MV-4-11 (cell line): ENCODE results near the gene EPHB1.
"Not testable (repeated sequence)": the region's sequence is repeated elsewhere in the genome, so short reads cannot be mapped to it uniquely, and the experiment has no call there.

Experiments
- DNase-seq: peaks from one replicate; lab custom pipeline; 2025; lab: John Stamatoyannopoulos, UW

Gene EPHB1

DNA sequence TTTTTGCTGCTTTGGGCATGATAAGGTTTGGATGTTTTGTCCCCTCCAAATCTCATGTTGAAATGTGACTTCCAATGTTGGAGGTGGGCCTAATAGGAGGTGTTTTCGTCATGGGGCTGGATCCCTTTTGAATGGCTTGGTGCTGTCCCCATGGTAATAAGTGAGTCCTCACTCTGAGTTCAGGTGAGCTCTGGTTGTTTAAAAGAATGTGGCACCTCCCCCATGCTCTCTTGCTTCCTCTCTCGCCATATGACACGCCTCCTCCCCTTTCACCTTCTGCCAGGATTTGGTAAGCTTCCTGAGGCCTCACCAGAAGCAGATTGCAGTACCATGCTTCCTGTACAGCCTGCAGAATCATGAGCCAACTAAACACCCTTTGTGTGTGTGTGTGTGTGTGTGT lies 255.5 kb downstream of the EPHB1 start:
- DNase-seq = no peak

GRCh38 chr3:135051409-135051973 lies 256.4 kb downstream of the EPHB1 start:
- no peak for DNase-seq

- no peak for DNase-seq
Measured at GRCh38 chr3:135055449-135055848, 260.4 kb downstream of the EPHB1 start.

GRCh38 chr3:135056084-135056730 lies 261.1 kb downstream of the EPHB1 start:
- no peak for DNase-seq

DNA sequence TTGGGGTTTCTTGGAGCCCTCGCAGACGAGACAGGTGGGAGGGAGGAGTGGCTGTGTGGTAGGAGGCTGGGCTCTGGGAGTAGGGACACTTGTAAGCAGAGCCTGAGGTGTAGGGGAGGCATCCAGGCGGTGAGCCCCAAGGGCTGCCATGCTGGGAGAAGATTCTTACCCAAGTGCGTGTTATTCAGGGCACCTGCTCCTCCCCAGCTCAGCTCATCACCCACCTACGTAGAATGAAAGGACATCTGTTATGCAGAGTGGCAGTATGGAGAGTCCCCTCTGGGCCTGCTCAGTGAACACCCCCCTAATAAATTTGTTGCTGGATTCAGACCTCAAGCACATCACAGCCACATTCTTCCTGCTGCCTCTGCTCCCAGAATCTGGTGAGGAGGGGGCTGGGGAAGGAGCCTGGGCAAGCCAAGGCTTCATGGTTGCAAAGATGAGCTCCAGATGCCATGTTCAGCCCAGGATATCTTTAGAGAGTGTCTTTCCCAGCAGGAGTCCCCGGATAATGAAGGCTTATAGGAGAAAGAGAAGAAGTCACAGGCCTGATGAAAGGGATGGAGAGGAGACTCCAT lies 261.8 kb downstream of the EPHB1 start:
- DNase-seq = no peak

DNA sequence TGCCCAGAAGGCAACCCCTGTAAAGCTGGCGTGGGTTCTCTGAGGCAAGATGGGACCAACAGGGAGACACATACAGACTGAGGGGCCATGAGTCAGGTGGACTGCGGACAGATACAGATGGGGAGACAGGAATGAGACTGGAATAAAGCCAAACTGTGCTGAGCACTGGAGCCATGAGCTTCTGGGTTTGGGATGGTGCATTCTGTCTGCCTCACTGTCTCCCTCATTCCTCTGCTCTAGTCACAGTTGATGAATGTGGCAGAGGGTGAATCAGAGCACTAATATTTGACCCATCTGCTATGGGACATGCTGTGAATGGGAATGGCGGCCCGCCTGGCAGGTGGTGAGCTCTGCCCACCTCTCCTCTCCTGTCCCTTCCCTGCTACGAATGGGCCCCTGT lies 262.9 kb downstream of the EPHB1 start:
- DNase-seq = no peak

DNA sequence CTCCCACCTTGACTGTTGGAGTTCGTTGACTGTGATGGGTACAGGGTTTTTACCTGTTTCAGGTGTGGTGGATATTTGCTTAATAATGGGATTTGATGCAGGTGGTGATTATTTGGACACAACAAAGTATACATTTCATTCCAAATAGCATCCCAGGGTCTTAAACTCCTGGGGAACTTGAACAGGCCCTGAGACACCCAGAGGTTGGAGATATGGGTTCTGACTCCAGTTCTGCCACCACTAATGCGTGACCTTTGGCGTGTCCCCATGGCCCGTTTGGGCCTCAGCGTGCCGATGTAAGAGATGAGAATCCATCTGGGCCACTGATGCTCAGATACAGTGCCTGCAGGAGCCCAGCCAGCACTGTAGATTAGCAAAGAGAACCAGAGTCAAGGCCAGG lies 264.5 kb downstream of the EPHB1 start:
- no peak for DNase-seq

- not testable (repeated sequence) for DNase-seq
Measured at GRCh38 chr3:135066844-135067727, 272.0 kb downstream of the EPHB1 start.

- no peak for DNase-seq
Measured at GRCh38 chr3:135068011-135068410, 273.0 kb downstream of the EPHB1 start.

GRCh38 chr3:135069406-135069805 lies 274.3 kb downstream of the EPHB1 start:
- DNase-seq = no peak

GRCh38 chr3:135071483-135071882 lies 276.4 kb downstream of the EPHB1 start:
- no peak for DNase-seq

DNA sequence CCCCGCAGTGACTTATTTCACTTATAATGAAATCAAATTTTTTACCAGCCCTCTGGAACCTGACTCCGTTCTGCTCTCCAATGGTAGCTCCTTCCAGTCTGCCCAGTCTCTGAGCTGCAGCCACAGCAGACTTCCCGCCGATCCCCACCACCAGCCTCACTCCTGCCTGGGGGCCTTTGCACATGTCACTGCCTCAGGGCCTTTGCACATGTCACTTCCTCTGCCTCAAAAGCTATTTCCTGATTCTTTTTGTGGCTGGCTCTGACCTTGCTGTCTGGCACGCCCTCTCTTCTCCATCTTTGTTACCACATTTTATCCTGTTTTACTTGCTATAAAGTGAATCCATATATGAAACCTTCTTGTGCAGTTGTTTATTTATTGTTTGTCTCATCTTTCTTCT lies 277.4 kb downstream of the EPHB1 start:
- no peak for DNase-seq

DNA sequence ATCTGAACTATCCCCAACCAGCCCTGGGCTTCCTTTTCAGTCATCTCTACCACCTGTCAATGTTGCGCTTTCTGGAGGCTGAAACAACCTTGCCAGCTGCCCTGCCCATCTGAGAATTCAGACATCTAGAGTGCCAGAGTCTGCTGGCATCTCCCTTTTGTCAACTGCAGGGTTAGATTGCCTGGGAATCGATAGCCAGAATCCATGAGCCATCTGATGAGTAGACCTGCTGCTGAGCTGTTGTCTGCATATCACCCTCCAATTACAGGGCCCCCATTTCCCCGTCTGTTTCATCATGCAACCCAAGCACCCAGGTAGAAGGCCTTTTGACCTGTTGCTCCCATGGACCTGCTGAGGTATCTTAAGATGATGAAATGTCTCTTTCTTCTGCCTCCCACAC lies 280.1 kb downstream of the EPHB1 start:
- DNase-seq = no peak

- DNase-seq = no peak
Measured at GRCh38 chr3:135076341-135076740, 281.3 kb downstream of the EPHB1 start.

GRCh38 chr3:135077186-135077585 lies 282.1 kb downstream of the EPHB1 start:
- DNase-seq = no peak

- no peak for DNase-seq
Measured at GRCh38 chr3:135078283-135078682, 283.2 kb downstream of the EPHB1 start.

DNA sequence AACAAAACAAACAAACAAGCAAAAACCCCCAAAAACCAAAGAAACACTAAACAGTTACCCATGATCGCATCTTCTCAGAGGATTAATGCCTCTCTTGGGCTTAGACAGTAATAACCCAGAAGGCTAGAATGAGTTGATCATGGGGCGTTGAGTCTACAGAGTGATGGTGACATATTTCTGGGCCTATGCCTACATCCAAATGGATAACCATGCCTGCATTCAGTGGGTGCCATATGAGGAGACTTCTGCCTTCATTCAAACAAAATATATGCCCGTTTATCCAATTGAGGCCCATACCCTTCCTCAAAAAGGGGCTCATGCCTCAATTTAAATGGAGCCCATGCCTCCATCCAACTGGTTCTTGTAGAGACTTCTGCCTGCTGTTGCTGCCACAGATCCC lies 284.0 kb downstream of the EPHB1 start:
- DNase-seq = no peak

DNA sequence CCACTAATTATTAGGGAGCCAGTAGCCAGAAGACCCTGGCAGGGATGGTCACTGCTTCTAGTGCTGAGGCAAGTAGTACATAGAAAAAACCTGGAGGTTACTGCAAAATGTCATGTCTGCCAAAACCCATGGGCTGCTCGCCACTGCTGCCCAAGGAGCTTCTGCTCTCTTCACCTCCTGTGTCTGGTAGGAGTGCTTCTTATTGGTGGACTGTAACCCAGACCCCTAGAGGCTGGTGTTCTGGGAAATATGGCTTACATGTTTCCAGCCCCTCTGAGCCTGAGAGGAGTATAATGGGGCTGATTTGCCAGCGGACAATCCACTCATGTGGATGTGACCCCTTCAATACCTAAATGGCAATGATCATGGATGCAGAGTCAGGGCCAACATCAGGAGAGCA lies 286.4 kb downstream of the EPHB1 start:
- DNase-seq = no peak

GRCh38 chr3:135081856-135082434 lies 286.9 kb downstream of the EPHB1 start:
- no peak for DNase-seq

GRCh38 chr3:135082706-135083105 lies 287.6 kb downstream of the EPHB1 start:
- no peak for DNase-seq

DNA sequence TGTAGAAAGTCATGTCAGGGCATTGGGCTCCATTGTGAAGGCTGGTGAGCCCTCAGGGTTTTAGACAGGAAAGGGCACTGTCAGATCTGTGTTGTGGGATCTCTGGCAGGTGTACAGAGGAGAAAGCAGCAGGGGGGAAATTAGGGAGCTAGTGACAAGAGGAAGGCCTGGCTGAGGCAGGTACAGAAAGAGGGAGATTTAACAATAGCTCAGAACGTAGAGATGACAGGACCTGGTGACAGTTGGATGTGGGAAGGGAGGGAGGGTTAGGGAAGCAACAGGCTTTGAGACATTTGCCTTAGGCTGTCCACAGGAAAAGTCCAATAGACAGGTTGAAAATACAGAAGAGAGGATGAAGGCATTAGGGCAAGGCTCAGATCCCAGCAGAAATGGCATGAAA lies 288.1 kb downstream of the EPHB1 start:
- no peak for DNase-seq

DNA sequence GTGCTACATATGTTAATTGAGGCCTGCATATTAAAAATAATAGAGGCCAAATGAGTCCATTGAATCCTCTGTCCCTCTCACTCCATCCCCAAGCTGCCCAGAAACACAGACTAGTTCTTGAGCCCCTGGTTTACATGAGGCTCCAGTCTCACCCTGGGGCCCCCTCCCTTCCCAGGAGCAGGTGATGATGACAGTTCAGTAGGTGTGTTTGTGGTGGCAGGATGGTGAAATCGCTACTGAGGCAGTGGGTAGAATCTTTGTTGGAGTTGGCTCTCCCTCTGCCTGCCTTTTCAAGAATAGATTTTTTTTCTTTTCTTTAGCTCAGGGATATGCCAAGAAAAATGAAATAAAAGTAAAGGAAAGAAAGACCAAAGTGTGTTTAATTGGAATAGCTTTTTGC lies 288.7 kb downstream of the EPHB1 start:
- DNase-seq = no peak

GRCh38 chr3:135084405-135084804 lies 289.3 kb downstream of the EPHB1 start:
- no peak for DNase-seq
